SU-DHL-6 (cell line): Measurements from ENCODE around the gene MOB3B.

Experiments
- EZH2phosphoT487 ChIP-seq: fragments of 200-600 bp; sonication (generic), shearing (Covaris generic); conservative IDR thresholded peaks from 2 replicates; pipeline ENCODE4 v1.6.1; 2018; ENCODE audit warnings: mild to moderate bottlenecking, antibody characterized with exemption, low read length, moderate library complexity, mixed read lengths
- TF ChIP-seq, protein P1 (sequence below): fragments of 200-600 bp; sonication (generic); IDR thresholded peaks from one replicate; pipeline ENCODE4 v1.5.1; 2017; ENCODE audit warnings: antibody characterized with exemption, mild to moderate bottlenecking, low read length, moderate library complexity; ENCODE audit not compliant: insufficient read depth, poor library complexity, severe bottlenecking

DNA sequence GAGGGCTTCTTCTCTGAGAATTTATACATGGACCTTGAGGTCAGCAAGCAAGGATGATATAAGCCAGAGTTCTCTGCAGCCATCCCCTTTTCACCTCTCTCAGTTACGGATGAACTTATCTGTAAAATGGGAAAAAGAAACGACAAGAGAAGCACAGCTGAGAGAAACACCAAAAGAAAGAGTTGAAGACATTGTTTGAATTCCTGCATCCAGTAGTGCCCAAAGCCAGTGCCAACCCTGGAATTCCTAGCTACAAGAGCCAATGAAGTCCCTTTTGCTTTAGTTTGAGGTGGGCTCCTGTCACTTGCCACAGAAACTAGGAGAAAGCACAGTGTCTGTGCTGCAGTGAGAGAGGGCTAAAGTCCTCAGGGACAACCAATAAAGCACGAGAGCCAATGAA, 6.6 kb upstream of the MOB3B start:
- TF ChIP-seq, protein P1, sequence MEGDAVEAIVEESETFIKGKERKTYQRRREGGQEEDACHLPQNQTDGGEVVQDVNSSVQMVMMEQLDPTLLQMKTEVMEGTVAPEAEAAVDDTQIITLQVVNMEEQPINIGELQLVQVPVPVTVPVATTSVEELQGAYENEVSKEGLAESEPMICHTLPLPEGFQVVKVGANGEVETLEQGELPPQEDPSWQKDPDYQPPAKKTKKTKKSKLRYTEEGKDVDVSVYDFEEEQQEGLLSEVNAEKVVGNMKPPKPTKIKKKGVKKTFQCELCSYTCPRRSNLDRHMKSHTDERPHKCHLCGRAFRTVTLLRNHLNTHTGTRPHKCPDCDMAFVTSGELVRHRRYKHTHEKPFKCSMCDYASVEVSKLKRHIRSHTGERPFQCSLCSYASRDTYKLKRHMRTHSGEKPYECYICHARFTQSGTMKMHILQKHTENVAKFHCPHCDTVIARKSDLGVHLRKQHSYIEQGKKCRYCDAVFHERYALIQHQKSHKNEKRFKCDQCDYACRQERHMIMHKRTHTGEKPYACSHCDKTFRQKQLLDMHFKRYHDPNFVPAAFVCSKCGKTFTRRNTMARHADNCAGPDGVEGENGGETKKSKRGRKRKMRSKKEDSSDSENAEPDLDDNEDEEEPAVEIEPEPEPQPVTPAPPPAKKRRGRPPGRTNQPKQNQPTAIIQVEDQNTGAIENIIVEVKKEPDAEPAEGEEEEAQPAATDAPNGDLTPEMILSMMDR: no peak
- TF ChIP-seq EZH2phosphoT487: no peak
